ENCODE measurements around the gene UTP15.

- TF ChIP-seq, protein P1, sequence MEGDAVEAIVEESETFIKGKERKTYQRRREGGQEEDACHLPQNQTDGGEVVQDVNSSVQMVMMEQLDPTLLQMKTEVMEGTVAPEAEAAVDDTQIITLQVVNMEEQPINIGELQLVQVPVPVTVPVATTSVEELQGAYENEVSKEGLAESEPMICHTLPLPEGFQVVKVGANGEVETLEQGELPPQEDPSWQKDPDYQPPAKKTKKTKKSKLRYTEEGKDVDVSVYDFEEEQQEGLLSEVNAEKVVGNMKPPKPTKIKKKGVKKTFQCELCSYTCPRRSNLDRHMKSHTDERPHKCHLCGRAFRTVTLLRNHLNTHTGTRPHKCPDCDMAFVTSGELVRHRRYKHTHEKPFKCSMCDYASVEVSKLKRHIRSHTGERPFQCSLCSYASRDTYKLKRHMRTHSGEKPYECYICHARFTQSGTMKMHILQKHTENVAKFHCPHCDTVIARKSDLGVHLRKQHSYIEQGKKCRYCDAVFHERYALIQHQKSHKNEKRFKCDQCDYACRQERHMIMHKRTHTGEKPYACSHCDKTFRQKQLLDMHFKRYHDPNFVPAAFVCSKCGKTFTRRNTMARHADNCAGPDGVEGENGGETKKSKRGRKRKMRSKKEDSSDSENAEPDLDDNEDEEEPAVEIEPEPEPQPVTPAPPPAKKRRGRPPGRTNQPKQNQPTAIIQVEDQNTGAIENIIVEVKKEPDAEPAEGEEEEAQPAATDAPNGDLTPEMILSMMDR (conservative IDR thresholded peaks at IDR 0.05 in 1 of 2, IDR thresholded peaks at IDR 0.05 in 1 of 2; ENCODE audit: low read depth in 1 of 2, low read length in 2 of 2), result no peak
- TF ChIP-seq EZH2 (IDR thresholded peaks at IDR 0.05; ENCODE audit: low read length, missing control alignments), result no peak
Observed at GRCh38 chr5:73607228-73607627, 41.7 kb downstream of the UTP15 start.
